ENCODE data around the gene PMVK. TPM values are rescaled to one million over a fixed set of nuclear protein-coding genes. Genes with fewer than 3 reads are reported as not detected.
A peak's percentile ranks its signal among the peaks of the same experiment; 100 is the strongest.

Gene PMVK
- total and polyA plus RNA-seq, 2 experiments from 2014 or later, result 12.5 to 53.5 TPM

GRCh38 chr1:154962156-154962749 lies 25.7 kb upstream of the PMVK start:
- TF ChIP-seq EZH2phosphoT487 (IDR thresholded peaks at IDR 0.05; ENCODE audit: low read depth, severe bottlenecking, unreplicated experiment) (no peak), EZH2 (IDR thresholded peaks at IDR 0.05; ENCODE audit: borderline replicate concordance) (no peak)
- TF ChIP-seq, protein P1, sequence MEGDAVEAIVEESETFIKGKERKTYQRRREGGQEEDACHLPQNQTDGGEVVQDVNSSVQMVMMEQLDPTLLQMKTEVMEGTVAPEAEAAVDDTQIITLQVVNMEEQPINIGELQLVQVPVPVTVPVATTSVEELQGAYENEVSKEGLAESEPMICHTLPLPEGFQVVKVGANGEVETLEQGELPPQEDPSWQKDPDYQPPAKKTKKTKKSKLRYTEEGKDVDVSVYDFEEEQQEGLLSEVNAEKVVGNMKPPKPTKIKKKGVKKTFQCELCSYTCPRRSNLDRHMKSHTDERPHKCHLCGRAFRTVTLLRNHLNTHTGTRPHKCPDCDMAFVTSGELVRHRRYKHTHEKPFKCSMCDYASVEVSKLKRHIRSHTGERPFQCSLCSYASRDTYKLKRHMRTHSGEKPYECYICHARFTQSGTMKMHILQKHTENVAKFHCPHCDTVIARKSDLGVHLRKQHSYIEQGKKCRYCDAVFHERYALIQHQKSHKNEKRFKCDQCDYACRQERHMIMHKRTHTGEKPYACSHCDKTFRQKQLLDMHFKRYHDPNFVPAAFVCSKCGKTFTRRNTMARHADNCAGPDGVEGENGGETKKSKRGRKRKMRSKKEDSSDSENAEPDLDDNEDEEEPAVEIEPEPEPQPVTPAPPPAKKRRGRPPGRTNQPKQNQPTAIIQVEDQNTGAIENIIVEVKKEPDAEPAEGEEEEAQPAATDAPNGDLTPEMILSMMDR (IDR thresholded peaks at IDR 0.05; ENCODE audit: poor library complexity), result no peak
- Histone ChIP-seq H3K27ac (peak overlapping the region; percentile 100), H3K9me3 (ENCODE audit: low read depth) (no peaks in the 10 kb centered on the region), H3K36me3 (replicated peaks; ENCODE audit: insufficient read depth, low read depth) (no peaks in the 10 kb centered on the region), H3K9me2 (replicated peaks; ENCODE audit: insufficient read depth) (no peaks in the 10 kb centered on the region), H3K4me3 (peak overlapping the region; percentile 99), H3K4me1 (ENCODE audit: insufficient read depth) (peaks cover 23% of the 10 kb centered on the region), H4K20me1 (ENCODE audit: insufficient read depth, poor library complexity, severe bottlenecking) (no peaks in the 10 kb centered on the region), H2AFZ (peak overlapping the region; percentile 60), H3K27me3 (no peaks in the 10 kb centered on the region), H3K4me2 (peak overlapping the region; percentile 97), H3K79me2 (peaks cover 74% of the 10 kb centered on the region)
- 9% methylated on average over 22 of the region's 25 CpGs for WGBS (ENCODE audit: low lambda C conversion rate, missing lambda C conversion rate)
- no peak for DNase-seq (ENCODE audit: low spot score)

- H3K36me3 ChIP-seq (replicated peaks; ENCODE audit: insufficient read depth, low read depth), result no peaks in the 10 kb centered on the region
- H3K4me2 ChIP-seq, result peak within 1 kb of the TSS; percentile 97
These were observed 25.0 kb upstream of the PMVK start, which contains the start of gene PYGO2 for GRCh38 chr1:154961207-154962155. TSS of gene PYGO2 (minus strand) at chr1:154961782. CDS start at chr1:154961576, 206 bp downstream.

GRCh38 chr1:154960446-154961136 lies 24.1 kb upstream of the PMVK start:
- peaks cover 57% of the 10 kb centered on the region for H3K79me2 ChIP-seq
- H3K27me3 ChIP-seq, result no peaks in the 10 kb centered on the region
- WGBS (ENCODE audit: low lambda C conversion rate, missing lambda C conversion rate), result 59% methylated on average over 10 of the region's 10 CpGs
- H4K20me1 ChIP-seq (ENCODE audit: insufficient read depth, poor library complexity, severe bottlenecking), result no peaks in the 10 kb centered on the region
- H2AFZ ChIP-seq, result peak overlapping the region; percentile 60
- H3K4me2 ChIP-seq, result peak overlapping the region; percentile 97
- no peaks in the 10 kb centered on the region for H3K36me3 ChIP-seq (replicated peaks; ENCODE audit: insufficient read depth, low read depth)
- peak overlapping the region; percentile 100 for H3K27ac ChIP-seq
- peaks cover 32% of the 10 kb centered on the region for H3K4me1 ChIP-seq (ENCODE audit: insufficient read depth)
- no peaks in the 10 kb centered on the region for H3K9me3 ChIP-seq (ENCODE audit: low read depth)
- no peak for TF ChIP-seq EZH2 (IDR thresholded peaks at IDR 0.05; ENCODE audit: borderline replicate concordance)
- no peaks in the 10 kb centered on the region for H3K9me2 ChIP-seq (replicated peaks; ENCODE audit: insufficient read depth)
- peak overlapping the region; percentile 99 for H3K4me3 ChIP-seq
- DNase-seq (ENCODE audit: low spot score), result no peak

More at GRCh38 chr1:154961207-154962155, 25.0 kb upstream of the PMVK start, which contains the start of gene PYGO2:
- H3K4me1 ChIP-seq (ENCODE audit: insufficient read depth), result peaks cover 30% of the 10 kb centered on the region
- DNase-seq (ENCODE audit: low spot score), result peak; percentile 88
- 3% methylated on average over 50 of the region's 93 CpGs for WGBS (ENCODE audit: low lambda C conversion rate, missing lambda C conversion rate)
- H3K79me2 ChIP-seq, result peaks cover 66% of the 10 kb centered on the region
- no peaks in the 10 kb centered on the region for H3K9me2 ChIP-seq (replicated peaks; ENCODE audit: insufficient read depth)
- peak within 1 kb of the TSS; percentile 60 for H2AFZ ChIP-seq
- H3K27me3 ChIP-seq, result no peaks in the 10 kb centered on the region
- H4K20me1 ChIP-seq (ENCODE audit: insufficient read depth, poor library complexity, severe bottlenecking), result no peaks in the 10 kb centered on the region
- H3K4me3 ChIP-seq, result peak within 1 kb of the TSS; percentile 99
- H3K9me3 ChIP-seq (ENCODE audit: low read depth), result no peaks in the 10 kb centered on the region
- H3K27ac ChIP-seq, result peak within 1 kb of the TSS; percentile 100
- TF ChIP-seq, protein P1 (IDR thresholded peaks at IDR 0.05; ENCODE audit: poor library complexity), result peak; percentile 79
- no peak for TF ChIP-seq EZH2 (IDR thresholded peaks at IDR 0.05; ENCODE audit: borderline replicate concordance)
- TF ChIP-seq EZH2phosphoT487 (IDR thresholded peaks at IDR 0.05; ENCODE audit: low read depth, severe bottlenecking, unreplicated experiment), result no peak
